H1 (cell line): ENCODE results near the gene IREB2. TPM values are rescaled to one million over a fixed set of nuclear protein-coding genes. Genes with fewer than 3 reads are reported as not detected.

Experiments
- CTCF ChIA-PET: fragments of 300-600 bp; sonication (Branson Sonifier 250); formaldehyde crosslinking; loops from one replicate; lab custom pipeline; 2021; ENCODE audit not compliant: partially characterized antibody; lab: Charles Lee
- POLR2A ChIA-PET: fragments of 300-600 bp; sonication (Branson Sonifier 250); formaldehyde crosslinking; loops from one replicate; lab custom pipeline; 2021; ENCODE audit warnings: inconsistent platforms; ENCODE audit not compliant: partially characterized antibody; lab: Charles Lee
- DNase-seq, 2 experiments: peaks; one replicate each; pipeline versions ENCODE4 v3.0.0 to v3.0.0-alpha.2; 2010 to 2022; ENCODE audit warnings: low spot score in 2 of 2, low read depth in 1 of 2, mixed read lengths in 1 of 2
- FAIRE-seq: peaks from 2 replicates; lab custom pipeline; 2011; peaks lifted over from hg19 to GRCh38; lab: Jason Lieb, UNC
- H2AFZ ChIP-seq: 2 replicates; pipeline ENCODE4 v1.8.1; 2012; ENCODE audit warnings: low read length, inconsistent platforms
- H2AK5ac ChIP-seq: 2 replicates; pipeline ENCODE4 v1.6.1; 2013; ENCODE audit warnings: low read depth, low read length
- H2BK120ac ChIP-seq: replicated peaks from 2 replicates; pipeline ENCODE3; 2013; ENCODE audit warnings: low read depth, low read length, inconsistent platforms
- H2BK12ac ChIP-seq: 2 replicates; pipeline ENCODE4 v1.6.1; 2013; ENCODE audit warnings: low read depth, low read length
- H2BK15ac ChIP-seq: 2 replicates; pipeline ENCODE4 v1.6.1; 2013; ENCODE audit warnings: low read length
- H2BK20ac ChIP-seq: 2 replicates; pipeline ENCODE4 v1.6.1; 2013; ENCODE audit warnings: low read length
- H2BK5ac ChIP-seq: 2 replicates; pipeline ENCODE4 v1.6.1; 2013; ENCODE audit warnings: low read depth, low read length
- H3K14ac ChIP-seq: 2 replicates; pipeline ENCODE4 v1.6.1; 2013; ENCODE audit warnings: inconsistent platforms; ENCODE audit not compliant: insufficient read length
- H3K18ac ChIP-seq: 2 replicates; pipeline ENCODE4 v1.6.1; 2013; ENCODE audit warnings: low read length; ENCODE audit errors: extremely low read depth
- H3K23ac ChIP-seq: 2 replicates; pipeline ENCODE4 v1.6.1; 2013; ENCODE audit warnings: inconsistent platforms; ENCODE audit not compliant: insufficient read length
- H3K23me2 ChIP-seq: 2 replicates; pipeline ENCODE4 v1.6.1; 2013; ENCODE audit warnings: low read depth, low read length
- H3K27ac ChIP-seq: 2 replicates; pipeline ENCODE4 v1.6.1; 2011; ENCODE audit warnings: low read depth, low read length, inconsistent platforms
- H3K27me3 ChIP-seq, 4 experiments: replicated peaks in 1 of 4; 1 replicate in 1 of 4; 2 replicates in 3 of 4; pipeline versions ENCODE4 v1.6.1 to v1.8.1; 2011 to 2013; ENCODE audit warnings: low read length in 3 of 4, mild to moderate bottlenecking in 3 of 4, inconsistent platforms in 2 of 4, mixed read lengths in 2 of 4, moderate library complexity in 1 of 4; ENCODE audit not compliant: control insufficient read depth in 3 of 4, insufficient read depth in 3 of 4; ENCODE audit errors: extremely low read depth in 1 of 4
- H3K36me3 ChIP-seq, 4 experiments: 2 replicates each; pipeline versions ENCODE4 v1.6.1 to v1.8.1; 2011 to 2013; ENCODE audit warnings: mild to moderate bottlenecking in 4 of 4, low read length in 3 of 4, moderate library complexity in 2 of 4, control low read depth in 1 of 4, inconsistent platforms in 1 of 4; ENCODE audit not compliant: insufficient read depth in 4 of 4, control insufficient read depth in 2 of 4
- H3K4ac ChIP-seq: replicated peaks from 2 replicates; pipeline ENCODE3; 2013; ENCODE audit warnings: low read length, low read depth, mixed read lengths, inconsistent platforms; ENCODE audit not compliant: insufficient read length
- H3K4me1 ChIP-seq, 4 experiments: replicated peaks in 1 of 4; 1 replicate in 1 of 4; 2 replicates in 3 of 4; pipeline versions ENCODE4 v1.6.1 to v1.8.1; 2011 to 2013; ENCODE audit warnings: low read length in 3 of 4, inconsistent platforms in 2 of 4, mixed read lengths in 1 of 4; ENCODE audit not compliant: insufficient read depth in 4 of 4, control insufficient read depth in 3 of 4
- H3K4me2 ChIP-seq, 2 experiments: 2 replicates each; pipeline versions ENCODE4 v1.6.1 to v1.8.1; 2011 to 2013; ENCODE audit warnings: low read depth in 2 of 2, low read length in 2 of 2, control low read depth in 1 of 2, inconsistent platforms in 1 of 2, mild to moderate bottlenecking in 1 of 2; ENCODE audit not compliant: insufficient read depth in 1 of 2
- H3K4me3 ChIP-seq, 4 experiments: fragments of 200-600, 300-600 bp in 1 of 4; sonication (generic), shearing (Covaris generic), sonication (Bioruptor Twin) in 1 of 4; 2 replicates each; pipeline versions ENCODE4 v1.5.1 to v1.8.1; 2011 to 2016; ENCODE audit warnings: low read length in 4 of 4, low read depth in 3 of 4, control low read depth in 2 of 4, inconsistent platforms in 2 of 4, mild to moderate bottlenecking in 2 of 4, mixed read lengths in 1 of 4, moderate library complexity in 1 of 4; ENCODE audit not compliant: insufficient read depth in 2 of 4; ENCODE audit errors: extremely low read depth in 1 of 4
- H3K56ac ChIP-seq: replicated peaks from 2 replicates; pipeline ENCODE3; 2013; ENCODE audit warnings: low read depth, mild to moderate bottlenecking, mixed read lengths, low read length, inconsistent platforms; ENCODE audit not compliant: insufficient read length
- H3K79me1 ChIP-seq: 2 replicates; pipeline ENCODE4 v1.6.1; 2013; ENCODE audit warnings: low read depth, low read length, control low read depth
- H3K79me2 ChIP-seq, 2 experiments: 2 replicates each; pipeline versions ENCODE4 v1.6.1 to v1.8.1; 2012 to 2013; ENCODE audit warnings: low read length in 2 of 2, mild to moderate bottlenecking in 2 of 2, inconsistent platforms in 1 of 2; ENCODE audit not compliant: insufficient read depth in 2 of 2, control insufficient read depth in 1 of 2
- H3K9ac ChIP-seq, 4 experiments: replicated peaks in 1 of 4; 1 replicate in 1 of 4; 2 replicates in 3 of 4; pipeline versions ENCODE4 v1.6.1 to v1.8.1; 2011 to 2013; ENCODE audit warnings: low read depth in 3 of 4, low read length in 3 of 4, control low read depth in 2 of 4, mild to moderate bottlenecking in 2 of 4, moderate library complexity in 2 of 4, inconsistent platforms in 1 of 4; ENCODE audit errors: extremely low read depth in 1 of 4
- H3K9me3 ChIP-seq, 2 experiments: 2 replicates each; pipeline versions ENCODE4 v1.6.1 to v1.8.1; 2012 to 2013; ENCODE audit warnings: mild to moderate bottlenecking in 2 of 2, moderate library complexity in 2 of 2, control low read depth in 1 of 2, inconsistent platforms in 1 of 2, low read depth in 1 of 2, low read length in 1 of 2, mixed read lengths in 1 of 2; ENCODE audit not compliant: insufficient read depth in 2 of 2
- H4K20me1 ChIP-seq, 2 experiments: replicated peaks in 1 of 2; 2 replicates each; pipeline versions ENCODE3 to v1.8.1; 2011 to 2013; ENCODE audit warnings: inconsistent platforms in 2 of 2, low read length in 2 of 2, mild to moderate bottlenecking in 1 of 2; ENCODE audit not compliant: insufficient read depth in 2 of 2, control insufficient read depth in 1 of 2
- H4K5ac ChIP-seq: 2 replicates; pipeline ENCODE4 v1.6.1; 2013; ENCODE audit warnings: low read length, low read depth, mixed read lengths, inconsistent platforms; ENCODE audit not compliant: insufficient read length
- H4K8ac ChIP-seq: 2 replicates; pipeline ENCODE4 v1.8.0; 2013; ENCODE audit warnings: mild to moderate bottlenecking, moderate library complexity, low read length, inconsistent platforms; ENCODE audit not compliant: insufficient read depth; ENCODE audit errors: extremely low read depth
- H4K91ac ChIP-seq: replicated peaks from 2 replicates; pipeline ENCODE3; 2013; ENCODE audit warnings: low read length, mixed read lengths, inconsistent platforms; ENCODE audit not compliant: insufficient read length
- CREB1 ChIP-seq: IDR thresholded peaks from 2 replicates; pipeline ENCODE4 v1.6.1; 2012; ENCODE audit warnings: inconsistent platforms
- EGR1 ChIP-seq: IDR thresholded peaks from 2 replicates; pipeline ENCODE4 v1.6.1; 2011; ENCODE audit warnings: low read depth, low read length, borderline replicate concordance
- FOSL1 ChIP-seq: IDR thresholded peaks from 2 replicates; pipeline ENCODE4 v1.6.1; 2011; ENCODE audit warnings: mild to moderate bottlenecking, low read depth, low read length, moderate library complexity; ENCODE audit not compliant: insufficient read depth
- MAFK ChIP-seq: IDR thresholded peaks from 2 replicates; pipeline ENCODE4 v1.6.1; 2012; ENCODE audit warnings: low read depth, mild to moderate bottlenecking, improper control_type of control experiment, low read length
- PHF8 ChIP-seq: fragments of 200-600 bp; sonication (generic); conservative IDR thresholded peaks from 2 replicates; pipeline ENCODE4 v1.7.1; 2012; ENCODE audit warnings: low read depth, mild to moderate bottlenecking, inconsistent platforms, low read length, moderate library complexity
- SIN3A ChIP-seq, 2 experiments: IDR thresholded peaks in 1 of 2; conservative IDR thresholded peaks in 1 of 2; 2 replicates each; pipeline ENCODE4 v1.6.1; 2011 to 2012; ENCODE audit warnings: low read length in 2 of 2, improper control_type of control experiment in 1 of 2, low read depth in 1 of 2, mild to moderate bottlenecking in 1 of 2
- WGBS, 2 experiments: shearing (Covaris generic) in 1 of 2; methylation state at CpG; one replicate each; pipeline versions ENCODE4 v1.1.6 to v1.1.7; 2013 to 2015; ENCODE audit warnings: low lambda C conversion rate in 2 of 2, mixed read lengths in 2 of 2, inconsistent platforms in 1 of 2, low coverage in 1 of 2, missing lambda C conversion rate in 1 of 2; ENCODE audit not compliant: insufficient replicate concordance in 2 of 2, insufficient coverage in 1 of 2, insufficient read length in 1 of 2; ENCODE audit errors: extremely low coverage in 1 of 2, missing lambda C conversion rate in 1 of 2; 5-methylcytosine and 5-hydroxymethylcytosine counted together
- polyA plus RNA-seq, 7 experiments: library from polyadenylated mRNA; depleted of rRNA in 3 of 7; stranded (reverse) in 5 of 7; unstranded in 2 of 7; fragments of >200 nt in 5 of 7; fragments of 200-250 nt in 2 of 7; gene quantifications; 1 replicate in 5 of 7; 2 replicates in 1 of 7; 4 replicates in 1 of 7; pipeline versions ENCODE4 v1.2.1 to v1.2.3, GENCODE V29; 2011 to 2013; ENCODE audit warnings: missing spikeins in 2 of 7, mixed read lengths in 2 of 7
- total RNA-seq: library from RNA; stranded (reverse); fragmentation: NEBNext Ultra II Directional; extraction: Animal tissue kit (Norgen Biotek cat#: 25700); gene quantifications from 2 replicates; pipeline ENCODE4 v1.2.1, GENCODE V29; 2021
- TF ChIP-seq, protein P1 (sequence below): IDR thresholded peaks from 2 replicates; pipeline ENCODE4 v1.6.1; 2011; ENCODE audit warnings: low read length, improper control_type of control experiment
- TF ChIP-seq, protein P2 (sequence below), 3 experiments: IDR thresholded peaks; 1 replicate in 2 of 3; 2 replicates in 1 of 3; pipeline versions ENCODE4 v1.5.1 to v1.6.1; 2011; ENCODE audit warnings: low read length in 3 of 3, mild to moderate bottlenecking in 3 of 3, inconsistent platforms in 2 of 3, low read depth in 1 of 3, moderate library complexity in 1 of 3; ENCODE audit not compliant: insufficient read depth in 1 of 3; ENCODE audit errors: control extremely low read depth in 1 of 3

IREB2 gene
- total and polyA plus RNA-seq, 2 of the 8 experiments (the other 6 are each of a cell fraction or from before 2014, with no cell fraction given): 21.0 to 103 TPM

GRCh38 chr15:78445875-78446274, 7.9 kb downstream of the IREB2 start:
- Histone ChIP-seq H3K9me3 (no peaks in the 10 kb centered on the region), H3K79me2 (peaks cover 17 to 98% of the 10 kb centered on the region in 2 experiments), H2AK5ac (no peak overlapping the region), H3K14ac (no peak overlapping the region), H3K27me3 (no peaks in the 10 kb centered on the region), H2BK12ac (no peak overlapping the region), H4K91ac (no peak overlapping the region), H3K18ac (no peak overlapping the region), H3K4me1 (no peaks in the 10 kb centered on the region), H4K20me1 (peaks cover 11% of the 10 kb centered on the region in 2 experiments), H2BK5ac (no peak overlapping the region), H3K4me2 (no peak overlapping the region), H3K23me2 (no peaks in the 10 kb centered on the region), H3K36me3 (peaks cover 2 to 44% (median 25%) of the 10 kb centered on the region in 4 experiments; a peak in 6 of 8 replicates), H3K4ac (no peak overlapping the region), H2BK15ac (no peak overlapping the region), H2BK20ac (no peak overlapping the region), H3K56ac (no peak overlapping the region), H2AFZ (no peak overlapping the region), H3K27ac (no peak overlapping the region), H3K79me1 (peaks cover 16% of the 10 kb centered on the region), H3K9ac (no peak overlapping the region), H3K23ac (no peak overlapping the region), H4K5ac (no peak overlapping the region), H2BK120ac (no peak overlapping the region), H3K4me3 (no peak overlapping the region), H4K8ac (no peak overlapping the region)
- DNase-seq (no peak), FAIRE-seq (no peak)
- no peak for TF ChIP-seq MAFK
- TF ChIP-seq, protein P1, sequence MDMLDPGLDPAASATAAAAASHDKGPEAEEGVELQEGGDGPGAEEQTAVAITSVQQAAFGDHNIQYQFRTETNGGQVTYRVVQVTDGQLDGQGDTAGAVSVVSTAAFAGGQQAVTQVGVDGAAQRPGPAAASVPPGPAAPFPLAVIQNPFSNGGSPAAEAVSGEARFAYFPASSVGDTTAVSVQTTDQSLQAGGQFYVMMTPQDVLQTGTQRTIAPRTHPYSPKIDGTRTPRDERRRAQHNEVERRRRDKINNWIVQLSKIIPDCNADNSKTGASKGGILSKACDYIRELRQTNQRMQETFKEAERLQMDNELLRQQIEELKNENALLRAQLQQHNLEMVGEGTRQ: no peak
- TF ChIP-seq FOSL1: no peak
- TF ChIP-seq CREB1: no peak
- no peak for TF ChIP-seq PHF8
- TF ChIP-seq, protein P2, sequence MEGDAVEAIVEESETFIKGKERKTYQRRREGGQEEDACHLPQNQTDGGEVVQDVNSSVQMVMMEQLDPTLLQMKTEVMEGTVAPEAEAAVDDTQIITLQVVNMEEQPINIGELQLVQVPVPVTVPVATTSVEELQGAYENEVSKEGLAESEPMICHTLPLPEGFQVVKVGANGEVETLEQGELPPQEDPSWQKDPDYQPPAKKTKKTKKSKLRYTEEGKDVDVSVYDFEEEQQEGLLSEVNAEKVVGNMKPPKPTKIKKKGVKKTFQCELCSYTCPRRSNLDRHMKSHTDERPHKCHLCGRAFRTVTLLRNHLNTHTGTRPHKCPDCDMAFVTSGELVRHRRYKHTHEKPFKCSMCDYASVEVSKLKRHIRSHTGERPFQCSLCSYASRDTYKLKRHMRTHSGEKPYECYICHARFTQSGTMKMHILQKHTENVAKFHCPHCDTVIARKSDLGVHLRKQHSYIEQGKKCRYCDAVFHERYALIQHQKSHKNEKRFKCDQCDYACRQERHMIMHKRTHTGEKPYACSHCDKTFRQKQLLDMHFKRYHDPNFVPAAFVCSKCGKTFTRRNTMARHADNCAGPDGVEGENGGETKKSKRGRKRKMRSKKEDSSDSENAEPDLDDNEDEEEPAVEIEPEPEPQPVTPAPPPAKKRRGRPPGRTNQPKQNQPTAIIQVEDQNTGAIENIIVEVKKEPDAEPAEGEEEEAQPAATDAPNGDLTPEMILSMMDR (IDR thresholded peaks at IDR 0.05; ENCODE audit: control extremely low read depth in 1 of 3, insufficient read depth in 1 of 3, low read depth in 1 of 3, low read length in 3 of 3): no peak
- TF ChIP-seq SIN3A (conservative IDR thresholded peaks at IDR 0.05 in 1 of 2, IDR thresholded peaks at IDR 0.05 in 1 of 2; ENCODE audit: low read depth in 1 of 2, low read length in 2 of 2): no peak
- TF ChIP-seq EGR1: no peak
- CTCF ChIA-PET: interaction anchor here (1.3 kb wide), 1 partner anchor 49 kb away, joined by 3 read pairs; no protein-coding TSS in a partner anchor
- POLR2A ChIA-PET: interaction anchor here (1.2 to 1.4 kb wide), 3 partner anchors 12 to 39 kb away, joined by 3 to 5 read pairs (median 3); no protein-coding TSS in a partner anchor
- WGBS, 2 experiments: 92% methylated on average over 2 of the region's 2 CpGs; no CpG with 5 or more reads in 1 of the 2 experiments
